EH (cell line): Measurements from ENCODE around the gene NOS3.

Source experiments
- DNase-seq: peaks from one replicate; pipeline ENCODE4 v3.0.0-alpha.2; 2015; ENCODE audit warnings: low read depth

NOS3 gene

GRCh38 chr7:150964593-150965111 lies 26.2 kb upstream of the NOS3 start:
- DNase-seq, result peak; percentile 39

- no peak for DNase-seq
These were observed 25.5 kb upstream of the NOS3 start for GRCh38 chr7:150965273-150965830.

GRCh38 chr7:150966002-150966401 lies 24.8 kb upstream of the NOS3 start:
- DNase-seq, result peak; percentile 13

GRCh38 chr7:150967349-150967748 lies 23.5 kb upstream of the NOS3 start:
- no peak for DNase-seq

- no peak for DNase-seq
These were observed 22.6 kb upstream of the NOS3 start for GRCh38 chr7:150968056-150968733.

GRCh38 chr7:150968734-150969372 lies 22.0 kb upstream of the NOS3 start:
- no peak for DNase-seq

- DNase-seq, result no peak
These were observed 21.3 kb upstream of the NOS3 start for GRCh38 chr7:150969475-150969874.

- no peak for DNase-seq
These were observed 20.4 kb upstream of the NOS3 start for GRCh38 chr7:150970424-150970823.

- DNase-seq, result no peak
These were observed 19.4 kb upstream of the NOS3 start for GRCh38 chr7:150971242-150972022.

GRCh38 chr7:150972023-150972468 lies 18.8 kb upstream of the NOS3 start:
- DNase-seq, result no peak

- no peak for DNase-seq
These were observed 18.1 kb upstream of the NOS3 start for GRCh38 chr7:150972741-150973140.

GRCh38 chr7:150973571-150974451 lies 17.0 kb upstream of the NOS3 start:
- no peak for DNase-seq

GRCh38 chr7:150974468-150975391 lies 16.1 kb upstream of the NOS3 start:
- peak; percentile 31 for DNase-seq

GRCh38 chr7:150975536-150976319 lies 15.1 kb upstream of the NOS3 start:
- DNase-seq, result no peak

GRCh38 chr7:150976529-150977381 lies 14.1 kb upstream of the NOS3 start:
- DNase-seq, result no peak

- no peak for DNase-seq
These were observed 13.3 kb upstream of the NOS3 start for GRCh38 chr7:150977382-150978125.

GRCh38 chr7:150978126-150978789 lies 12.6 kb upstream of the NOS3 start, which contains the start of gene KCNH2:
Gene KCNH2, minus strand, starts transcription at chr7:150978321. Its CDS starts 408 bp downstream, at chr7:150977913.
- DNase-seq, result no peak
